ENCODE measurements around the gene IFIT3. TPM values are rescaled to one million over a fixed set of nuclear protein-coding genes. Genes with fewer than 3 reads are reported as not detected.

The IFIT3 gene
- total and polyA plus RNA-seq, 2 of the 8 experiments (the other 6 are each of a cell fraction or from before 2014, with no cell fraction given), result 0.12 to 0.84 TPM

DNA sequence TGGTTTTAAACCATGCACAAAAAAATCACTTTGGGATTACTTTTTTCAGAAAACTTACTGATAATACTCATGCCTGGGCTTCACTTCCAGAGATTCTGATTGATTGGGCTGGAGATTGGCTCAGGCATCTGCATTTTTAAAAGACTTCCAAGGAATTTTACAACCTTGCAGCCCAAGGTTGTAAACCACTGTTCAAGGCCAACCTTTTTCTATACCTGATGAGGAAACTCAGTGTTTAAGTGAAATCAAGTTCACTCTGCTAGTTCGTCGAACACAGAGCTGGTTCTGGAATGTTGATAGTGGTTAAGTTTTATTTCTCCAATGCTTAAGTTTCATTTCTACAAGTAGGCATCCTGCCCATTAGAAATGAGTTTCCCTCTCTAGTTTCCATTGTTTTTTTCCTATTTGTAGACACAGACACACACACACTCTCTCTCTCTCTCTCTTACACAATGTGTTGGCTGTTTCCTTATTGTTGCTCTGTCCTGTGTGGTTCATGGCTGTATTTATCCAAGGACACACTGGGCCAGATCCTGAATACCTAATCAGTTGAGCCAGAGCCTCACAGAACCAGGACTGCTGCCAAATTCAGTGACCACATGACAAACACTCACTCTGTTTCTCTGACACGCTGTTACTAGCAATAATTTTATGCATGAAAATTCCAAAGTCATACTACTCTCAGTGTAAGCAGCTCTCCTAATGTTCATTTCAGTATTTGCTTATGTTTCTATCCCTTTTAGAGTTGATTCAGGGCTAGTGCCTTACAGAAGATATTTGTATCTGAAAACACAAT, 46.3 kb downstream of the IFIT3 start:
- Histone ChIP-seq H3K9me3 (ENCODE audit: insufficient read depth in 2 of 2, low read depth in 1 of 2, low read length in 1 of 2) (no peaks in the 10 kb centered on the region), H3K27ac (ENCODE audit: low read depth, low read length) (no peak overlapping the region)
- no peak for DNase-seq (ENCODE audit: low read depth in 1 of 2, low spot score in 2 of 2)
- TF ChIP-seq RBBP5 (IDR thresholded peaks at IDR 0.05; ENCODE audit: borderline replicate concordance, low read depth, low read length) (no peak), SP1 (IDR thresholded peaks at IDR 0.05; ENCODE audit: low read depth, low read length) (no peak), GTF2F1 (IDR thresholded peaks at IDR 0.05; ENCODE audit: borderline replicate concordance, low read depth, low read length) (no peak), RNF2 (IDR thresholded peaks at IDR 0.05; ENCODE audit: borderline replicate concordance, low read depth, low read length, missing control alignments, poor library complexity, severe bottlenecking) (no peak)

More for the DNA sequence above, 46.3 kb downstream of the IFIT3 start:
- Histone ChIP-seq H3K4me3 (ENCODE audit: extremely low read depth in 1 of 4, insufficient read depth in 2 of 4, low read depth in 3 of 4, low read length in 4 of 4) (no peak overlapping the region), H3K18ac (ENCODE audit: extremely low read depth, low read length) (no peak overlapping the region), H3K56ac (replicated peaks; ENCODE audit: insufficient read length, low read depth, low read length) (no peak overlapping the region), H3K4ac (replicated peaks; ENCODE audit: insufficient read length, low read depth, low read length) (no peak overlapping the region), H3K9ac (replicated peaks in 1 of 4; ENCODE audit: extremely low read depth in 1 of 4, low read depth in 3 of 4, low read length in 3 of 4) (no peak overlapping the region), H4K20me1 (replicated peaks in 1 of 2; ENCODE audit: control insufficient read depth in 1 of 2, insufficient read depth in 2 of 2, low read length in 2 of 2) (no peaks in the 10 kb centered on the region), H3K36me3 (ENCODE audit: control insufficient read depth in 2 of 4, insufficient read depth in 4 of 4, low read length in 3 of 4) (no peaks in the 10 kb centered on the region), H2AFZ (ENCODE audit: low read length) (no peak overlapping the region), H2BK20ac (ENCODE audit: low read length) (no peak overlapping the region), H3K4me2 (ENCODE audit: insufficient read depth in 1 of 2, low read depth in 2 of 2, low read length in 2 of 2) (no peak overlapping the region), H3K79me2 (ENCODE audit: control insufficient read depth in 1 of 2, insufficient read depth in 2 of 2, low read length in 2 of 2) (no peaks in the 10 kb centered on the region), H3K23me2 (ENCODE audit: low read depth, low read length) (no peaks in the 10 kb centered on the region), H2BK120ac (replicated peaks; ENCODE audit: low read depth, low read length) (no peak overlapping the region), H2BK12ac (ENCODE audit: low read depth, low read length) (no peak overlapping the region), H3K23ac (ENCODE audit: insufficient read length) (no peak overlapping the region), H3K27me3 (replicated peaks in 1 of 4; ENCODE audit: control insufficient read depth in 3 of 4, extremely low read depth in 1 of 4, insufficient read depth in 3 of 4, low read length in 3 of 4) (no peaks in the 10 kb centered on the region), H2BK5ac (ENCODE audit: low read depth, low read length) (no peak overlapping the region), H3K14ac (ENCODE audit: insufficient read length) (no peak overlapping the region), H4K91ac (replicated peaks; ENCODE audit: insufficient read length, low read length) (no peak overlapping the region), H3K79me1 (ENCODE audit: low read depth, low read length) (no peaks in the 10 kb centered on the region), H4K5ac (ENCODE audit: insufficient read length, low read depth, low read length) (no peak overlapping the region), H2BK15ac (ENCODE audit: low read length) (no peak overlapping the region), H3K4me1 (replicated peaks in 1 of 4; ENCODE audit: control insufficient read depth in 3 of 4, insufficient read depth in 4 of 4, low read length in 3 of 4) (peaks cover 0 to 4% (median 0%) of the 10 kb centered on the region in 4 experiments; a peak in 2 of 7 replicates), H2AK5ac (ENCODE audit: low read depth, low read length) (no peak overlapping the region), H4K8ac (ENCODE audit: extremely low read depth, insufficient read depth, low read length) (no peak overlapping the region)
- no peak for FAIRE-seq
- ChIA-PET CTCF (ENCODE audit: partially characterized antibody) (interaction anchor here (0.6 to 2.7 kb wide), 7 partner anchors 11 to 345 kb away, joined by 3 to 7 read pairs (median 3); no protein-coding TSS in a partner anchor), POLR2A (ENCODE audit: partially characterized antibody) (no interaction called here)
- whole genome bisulfite sequencing, 2 experiments (ENCODE audit: extremely low coverage in 1 of 2, insufficient coverage in 1 of 2, insufficient read length in 1 of 2, insufficient replicate concordance in 2 of 2, low coverage in 1 of 2, low lambda C conversion rate in 2 of 2, missing lambda C conversion rate in 1 of 2), result 92% methylated on average over 3 of the region's 3 CpGs; no CpG with 5 or more reads in 1 of the 2 experiments
